ENCODE measurements around the gene TMEM235.

Gene TMEM235

GRCh38 chr17:78223061-78223460 lies 8.4 kb upstream of the TMEM235 start:
- peaks cover 57% of the 10 kb centered on the region for H3K36me3 ChIP-seq (ENCODE audit: control insufficient read depth, insufficient read depth, low read length)
- H3K27me3 ChIP-seq (ENCODE audit: control insufficient read depth, insufficient read depth, low read length), result no peaks in the 10 kb centered on the region
- no peak overlapping the region for H3K27ac ChIP-seq (ENCODE audit: low read depth, low read length)

GRCh38 chr17:78223765-78224164 lies 7.7 kb upstream of the TMEM235 start:
- Histone ChIP-seq H3K27ac (ENCODE audit: low read depth, low read length) (no peak overlapping the region), H3K36me3 (ENCODE audit: control insufficient read depth, insufficient read depth, low read length) (peaks cover 56% of the 10 kb centered on the region), H3K4me1 (ENCODE audit: control insufficient read depth, insufficient read depth, low read length) (peaks cover 6% of the 10 kb centered on the region; the same call in 1 of the 2 replicates), H3K27me3 (ENCODE audit: control insufficient read depth, insufficient read depth, low read length) (no peaks in the 10 kb centered on the region), H3K9me3 (ENCODE audit: control insufficient read depth, insufficient read depth, low read depth, low read length) (no peaks in the 10 kb centered on the region), H3K9ac (ENCODE audit: low read length) (no peak overlapping the region), H3K4me3 (ENCODE audit: low read depth, low read length) (no peak overlapping the region)

More at GRCh38 chr17:78223061-78223460, 8.4 kb upstream of the TMEM235 start:
- Histone ChIP-seq H3K4me1 (ENCODE audit: control insufficient read depth, insufficient read depth, low read length) (peaks cover 6% of the 10 kb centered on the region; the same call in 1 of the 2 replicates), H3K4me3 (ENCODE audit: low read depth, low read length) (no peak overlapping the region), H3K9ac (ENCODE audit: low read length) (no peak overlapping the region), H3K9me3 (ENCODE audit: control insufficient read depth, insufficient read depth, low read depth, low read length) (no peaks in the 10 kb centered on the region)

- Histone ChIP-seq H3K27ac (ENCODE audit: low read depth, low read length) (no peak overlapping the region), H3K4me3 (ENCODE audit: low read depth, low read length) (no peak overlapping the region), H3K9me3 (ENCODE audit: control insufficient read depth, insufficient read depth, low read depth, low read length) (no peaks in the 10 kb centered on the region), H3K4me1 (ENCODE audit: control insufficient read depth, insufficient read depth, low read length) (peaks cover 4% of the 10 kb centered on the region; the same call in 1 of the 2 replicates), H3K36me3 (ENCODE audit: control insufficient read depth, insufficient read depth, low read length) (peaks cover 49% of the 10 kb centered on the region), H3K9ac (ENCODE audit: low read length) (no peak overlapping the region), H3K27me3 (ENCODE audit: control insufficient read depth, insufficient read depth, low read length) (no peaks in the 10 kb centered on the region)
Observed at GRCh38 chr17:78224231-78225087, 7.0 kb upstream of the TMEM235 start.

- Histone ChIP-seq H3K27me3 (ENCODE audit: control insufficient read depth, insufficient read depth, low read length) (peaks cover 4% of the 10 kb centered on the region), H3K27ac (ENCODE audit: low read depth, low read length) (no peak overlapping the region), H3K4me1 (ENCODE audit: control insufficient read depth, insufficient read depth, low read length) (no peaks in the 10 kb centered on the region), H3K36me3 (ENCODE audit: control insufficient read depth, insufficient read depth, low read length) (peaks cover 43% of the 10 kb centered on the region), H3K9me3 (ENCODE audit: control insufficient read depth, insufficient read depth, low read depth, low read length) (no peaks in the 10 kb centered on the region), H3K9ac (ENCODE audit: low read length) (no peak overlapping the region), H3K4me3 (ENCODE audit: low read depth, low read length) (no peak overlapping the region)
Observed at GRCh38 chr17:78225088-78225865, 6.2 kb upstream of the TMEM235 start.

- H3K9me3 ChIP-seq (ENCODE audit: control insufficient read depth, insufficient read depth, low read depth, low read length), result no peaks in the 10 kb centered on the region
- H3K4me3 ChIP-seq (ENCODE audit: low read depth, low read length), result no peak overlapping the region
- peaks cover 13% of the 10 kb centered on the region for H3K27me3 ChIP-seq (ENCODE audit: control insufficient read depth, insufficient read depth, low read length)
- peaks cover 37% of the 10 kb centered on the region for H3K36me3 ChIP-seq (ENCODE audit: control insufficient read depth, insufficient read depth, low read length)
- no peak overlapping the region for H3K27ac ChIP-seq (ENCODE audit: low read depth, low read length)
- H3K4me1 ChIP-seq (ENCODE audit: control insufficient read depth, insufficient read depth, low read length), result peaks cover 3% of the 10 kb centered on the region
- H3K9ac ChIP-seq (ENCODE audit: low read length), result no peak overlapping the region
Observed at GRCh38 chr17:78226055-78226758, 5.2 kb upstream of the TMEM235 start.

DNA sequence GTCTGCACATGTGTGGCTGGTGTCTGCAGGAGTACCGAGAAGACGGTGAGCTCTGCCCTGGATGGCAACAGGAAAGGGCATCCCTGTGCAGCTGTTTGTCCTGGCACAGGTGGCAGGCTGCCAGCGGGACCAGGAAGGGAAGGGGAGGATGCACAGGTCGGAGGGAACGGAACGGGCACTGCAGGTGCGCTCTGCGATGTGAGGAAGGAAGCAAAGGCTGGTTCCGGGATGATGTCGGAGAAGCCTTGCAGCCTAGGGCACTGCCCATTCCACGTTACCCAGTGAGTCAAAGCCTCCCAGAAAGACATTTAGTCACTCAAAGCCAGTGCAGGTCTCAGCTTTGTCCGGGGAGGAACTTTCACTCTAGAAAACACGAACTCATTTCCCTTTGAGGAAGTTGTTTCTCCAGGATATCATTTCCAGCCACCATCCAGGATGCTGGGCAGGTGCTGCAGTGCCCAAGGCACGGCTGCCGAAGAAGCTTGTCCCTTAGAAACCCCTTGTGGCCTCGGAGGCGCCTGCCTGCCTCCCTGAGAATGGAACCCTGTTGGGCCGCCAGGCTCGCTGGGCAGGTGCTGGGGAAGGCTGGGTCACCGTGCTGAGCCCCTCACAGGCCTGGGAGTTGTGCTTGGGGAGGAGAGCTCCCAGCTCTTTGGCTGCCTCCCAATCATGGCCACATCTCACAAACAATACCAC lies 4.5 kb upstream of the TMEM235 start:
- Histone ChIP-seq H3K36me3 (ENCODE audit: control insufficient read depth, insufficient read depth, low read length) (peaks cover 30% of the 10 kb centered on the region), H3K27me3 (ENCODE audit: control insufficient read depth, insufficient read depth, low read length) (peaks cover 20% of the 10 kb centered on the region), H3K9ac (ENCODE audit: low read length) (no peak overlapping the region), H3K9me3 (ENCODE audit: control insufficient read depth, insufficient read depth, low read depth, low read length) (no peaks in the 10 kb centered on the region), H3K4me1 (ENCODE audit: control insufficient read depth, insufficient read depth, low read length) (peaks cover 7% of the 10 kb centered on the region), H3K4me3 (ENCODE audit: low read depth, low read length) (no peak overlapping the region), H3K27ac (ENCODE audit: low read depth, low read length) (no peak overlapping the region)

GRCh38 chr17:78227455-78227916 lies 3.9 kb upstream of the TMEM235 start:
- Histone ChIP-seq H3K27me3 (ENCODE audit: control insufficient read depth, insufficient read depth, low read length) (peaks cover 25% of the 10 kb centered on the region), H3K4me1 (ENCODE audit: control insufficient read depth, insufficient read depth, low read length) (peaks cover 7% of the 10 kb centered on the region), H3K4me3 (ENCODE audit: low read depth, low read length) (no peak overlapping the region), H3K36me3 (ENCODE audit: control insufficient read depth, insufficient read depth, low read length) (peaks cover 29% of the 10 kb centered on the region), H3K9ac (ENCODE audit: low read length) (no peak overlapping the region), H3K27ac (ENCODE audit: low read depth, low read length) (no peak overlapping the region), H3K9me3 (ENCODE audit: control insufficient read depth, insufficient read depth, low read depth, low read length) (no peaks in the 10 kb centered on the region)

GRCh38 chr17:78228176-78228575 lies 3.3 kb upstream of the TMEM235 start:
- peaks cover 22% of the 10 kb centered on the region for H3K36me3 ChIP-seq (ENCODE audit: control insufficient read depth, insufficient read depth, low read length)
- H3K9me3 ChIP-seq (ENCODE audit: control insufficient read depth, insufficient read depth, low read depth, low read length), result no peaks in the 10 kb centered on the region

DNA sequence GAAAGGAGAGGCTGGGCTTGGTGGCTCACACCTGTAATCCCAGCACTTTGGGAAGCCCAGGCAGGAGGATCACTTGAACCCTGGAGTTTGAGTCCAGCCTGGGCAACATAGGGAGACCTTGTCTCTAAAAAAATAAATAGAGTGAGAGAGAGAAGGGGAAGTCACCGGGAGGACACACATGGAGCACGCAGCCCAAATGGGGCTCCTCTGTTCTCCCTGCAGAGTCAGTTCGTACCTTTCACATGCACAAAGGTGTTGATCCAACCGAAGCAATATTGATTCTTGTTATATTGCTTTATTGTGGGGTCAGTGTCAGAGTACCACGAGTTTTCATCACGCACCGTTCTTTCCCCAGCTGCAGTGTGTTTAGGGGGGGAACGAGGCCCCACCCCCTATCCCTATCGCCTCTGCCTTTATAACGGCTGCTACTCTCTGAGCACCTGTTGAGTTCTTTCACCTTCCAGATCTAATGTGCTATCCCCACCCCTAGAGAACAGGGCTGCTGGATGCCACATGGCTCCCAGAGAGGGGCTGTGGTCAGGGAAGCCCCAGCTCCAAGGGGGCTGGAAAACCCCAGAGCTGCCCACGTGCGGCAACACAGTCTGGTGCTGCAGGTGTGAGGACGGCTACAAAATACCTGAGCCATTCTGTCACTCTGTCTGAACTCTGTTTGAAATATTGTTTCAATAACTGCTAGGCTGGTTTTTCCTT lies 1.0 kb upstream of the TMEM235 start:
- H3K4me1 ChIP-seq (ENCODE audit: control insufficient read depth, insufficient read depth, low read length), result peaks cover 7% of the 10 kb centered on the region
- no peak overlapping the region for H3K9ac ChIP-seq (ENCODE audit: low read length)
- 0 out of 2 replicates have a peak, but pooled peaks cover under 1% of the 10 kb centered on the region for H3K36me3 ChIP-seq (ENCODE audit: control insufficient read depth, insufficient read depth, low read length)
- no peak overlapping the region for H3K27ac ChIP-seq (ENCODE audit: low read depth, low read length)
- peaks cover 37% of the 10 kb centered on the region for H3K27me3 ChIP-seq (ENCODE audit: control insufficient read depth, insufficient read depth, low read length)
- no peaks in the 10 kb centered on the region for H3K9me3 ChIP-seq (ENCODE audit: control insufficient read depth, insufficient read depth, low read depth, low read length)
- no peak overlapping the region for H3K4me3 ChIP-seq (ENCODE audit: low read depth, low read length)

More at GRCh38 chr17:78228176-78228575, 3.3 kb upstream of the TMEM235 start:
- Histone ChIP-seq H3K27me3 (ENCODE audit: control insufficient read depth, insufficient read depth, low read length) (peaks cover 32% of the 10 kb centered on the region), H3K9ac (ENCODE audit: low read length) (no peak overlapping the region), H3K4me3 (ENCODE audit: low read depth, low read length) (no peak overlapping the region), H3K4me1 (ENCODE audit: control insufficient read depth, insufficient read depth, low read length) (peaks cover 7% of the 10 kb centered on the region), H3K27ac (ENCODE audit: low read depth, low read length) (no peak overlapping the region)
